Hematopoietic multipotent progenitor cell treated with erythropoietin and hydrocortisone succinate and interleukin-3 and kit ligand, for 15 days (in vitro differentiated cells): ENCODE data around the gene VASH2.

ENCODE experiments used
- DNase-seq: peaks from one replicate; pipeline ENCODE4 v3.0.0-alpha.2; 2015; ENCODE audit warnings: low spot score

The VASH2 gene

GRCh38 chr1:213035573-213035972 is 85.2 kb downstream of the VASH2 start:
- no peak for DNase-seq
